ENCODE data around the gene MACF1.
A peak's percentile ranks its signal among the peaks of the same experiment; 100 is the strongest.

The MACF1 gene

DNA sequence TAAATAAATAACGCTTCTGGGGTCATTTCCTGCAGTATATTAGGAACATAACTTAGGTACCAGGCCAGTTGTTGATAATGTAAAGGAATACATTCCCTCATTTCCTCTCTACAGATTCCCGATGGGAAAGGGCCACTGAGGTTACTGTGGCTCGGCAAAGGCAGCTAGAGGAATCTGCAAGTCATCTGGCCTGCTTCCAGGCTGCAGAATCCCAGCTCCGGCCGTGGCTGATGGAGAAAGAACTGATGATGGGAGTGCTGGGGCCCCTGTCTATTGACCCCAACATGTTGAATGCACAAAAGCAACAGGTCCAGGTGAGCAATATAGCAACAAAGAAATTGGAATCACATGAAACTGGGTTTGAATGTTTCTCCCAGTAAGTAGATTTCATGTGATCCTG, 177.3 kb downstream of the MACF1 start:
- peak in 1 of 10 donors; percentile 25 for DNase-seq

DNA sequence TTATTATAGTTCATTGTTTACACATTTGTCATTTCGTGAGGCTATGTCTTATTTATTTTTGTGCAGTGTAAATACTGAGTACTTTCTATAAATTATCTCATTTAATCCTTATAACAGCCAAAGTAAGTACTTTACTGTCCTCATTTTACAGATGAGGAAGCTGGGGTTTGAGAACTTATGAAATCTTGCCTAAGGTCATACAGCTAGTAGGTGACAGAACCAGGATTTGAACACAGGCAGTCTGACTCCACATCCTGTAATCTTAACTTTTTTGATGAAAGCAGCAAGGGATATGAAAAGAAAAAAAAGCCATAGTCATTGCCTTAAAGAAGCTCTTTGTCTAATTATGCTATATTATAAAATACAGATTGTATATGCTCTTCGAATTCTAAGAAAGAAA, 179.8 kb downstream of the MACF1 start:
- DNase-seq = no peak
- intact Hi-C loops (cut with DNase I) = no loop called here

More for the DNA sequence above, 177.3 kb downstream of the MACF1 start:
- intact Hi-C loops (cut with DNase I) = no loop called here

DNA sequence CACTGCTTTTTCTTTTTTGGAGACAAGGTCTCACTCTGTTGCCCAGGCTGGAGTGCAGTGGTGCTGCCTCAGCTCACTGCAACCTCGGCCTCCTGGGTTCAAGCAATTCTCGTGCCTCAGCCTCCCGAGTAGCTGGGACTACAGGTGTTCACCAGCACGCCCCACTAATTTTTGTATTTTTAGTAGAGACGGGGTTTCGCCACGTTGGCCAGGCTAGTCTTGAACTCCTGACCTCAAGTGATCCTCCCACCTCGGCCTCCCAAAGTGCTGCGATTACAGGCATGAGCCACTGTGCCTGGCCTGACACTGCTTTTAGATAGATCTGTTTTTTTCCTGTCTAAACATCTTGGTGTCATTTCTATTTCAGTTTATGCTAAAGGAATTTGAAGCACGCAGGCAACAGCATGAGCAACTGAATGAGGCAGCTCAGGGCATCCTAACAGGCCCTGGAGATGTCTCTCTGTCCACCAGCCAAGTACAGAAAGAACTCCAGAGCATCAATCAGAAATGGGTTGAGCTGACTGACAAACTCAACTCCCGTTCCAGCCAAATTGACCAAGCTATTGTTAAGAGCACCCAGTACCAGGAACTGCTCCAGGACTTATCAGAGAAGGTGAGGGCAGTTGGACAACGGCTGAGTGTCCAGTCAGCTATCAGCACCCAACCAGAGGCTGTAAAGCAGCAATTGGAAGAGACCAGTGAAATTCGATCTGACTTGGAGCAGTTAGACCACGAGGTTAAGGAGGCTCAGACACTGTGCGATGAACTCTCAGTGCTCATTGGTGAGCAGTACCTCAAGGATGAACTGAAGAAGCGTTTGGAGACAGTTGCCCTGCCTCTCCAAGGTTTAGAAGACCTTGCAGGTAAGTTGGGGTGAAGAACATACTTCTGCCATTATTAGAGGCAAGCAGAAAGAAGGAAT, 180.8 kb downstream of the MACF1 start:
- no peak for DNase-seq
- intact Hi-C loops (cut with DNase I) = no loop called here

DNA sequence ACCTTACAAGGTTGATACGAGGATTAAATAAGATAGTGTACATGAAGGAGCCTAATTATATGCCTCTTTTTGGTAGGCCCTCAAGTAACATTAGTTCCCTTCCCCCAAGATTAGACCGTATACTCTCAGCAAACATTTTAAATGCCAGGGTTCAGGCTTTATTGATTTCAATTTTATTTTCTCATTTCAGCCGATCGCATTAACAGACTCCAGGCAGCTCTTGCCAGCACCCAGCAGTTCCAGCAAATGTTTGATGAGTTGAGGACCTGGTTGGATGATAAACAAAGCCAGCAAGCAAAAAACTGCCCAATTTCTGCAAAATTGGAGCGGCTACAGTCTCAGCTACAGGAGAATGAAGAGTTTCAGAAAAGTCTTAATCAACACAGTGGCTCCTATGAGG, 182.5 kb downstream of the MACF1 start:
- intact Hi-C loops (cut with DNase I) = no loop called here
- no peak for DNase-seq

DNA sequence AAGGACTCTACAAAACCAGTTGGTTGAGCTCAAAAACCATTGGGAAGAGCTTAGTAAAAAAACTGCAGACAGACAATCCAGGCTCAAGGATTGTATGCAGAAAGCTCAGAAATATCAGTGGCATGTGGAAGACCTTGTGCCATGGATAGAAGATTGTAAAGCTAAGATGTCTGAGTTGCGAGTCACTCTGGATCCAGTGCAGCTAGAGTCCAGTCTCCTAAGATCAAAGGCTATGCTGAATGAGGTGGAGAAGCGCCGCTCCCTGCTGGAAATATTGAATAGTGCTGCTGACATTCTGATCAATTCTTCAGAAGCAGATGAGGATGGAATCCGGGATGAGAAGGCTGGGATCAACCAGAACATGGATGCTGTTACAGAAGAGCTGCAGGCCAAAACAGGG, 183.0 kb downstream of the MACF1 start:
- intact Hi-C loops (cut with DNase I) = no loop called here
- DNase-seq = no peak

DNA sequence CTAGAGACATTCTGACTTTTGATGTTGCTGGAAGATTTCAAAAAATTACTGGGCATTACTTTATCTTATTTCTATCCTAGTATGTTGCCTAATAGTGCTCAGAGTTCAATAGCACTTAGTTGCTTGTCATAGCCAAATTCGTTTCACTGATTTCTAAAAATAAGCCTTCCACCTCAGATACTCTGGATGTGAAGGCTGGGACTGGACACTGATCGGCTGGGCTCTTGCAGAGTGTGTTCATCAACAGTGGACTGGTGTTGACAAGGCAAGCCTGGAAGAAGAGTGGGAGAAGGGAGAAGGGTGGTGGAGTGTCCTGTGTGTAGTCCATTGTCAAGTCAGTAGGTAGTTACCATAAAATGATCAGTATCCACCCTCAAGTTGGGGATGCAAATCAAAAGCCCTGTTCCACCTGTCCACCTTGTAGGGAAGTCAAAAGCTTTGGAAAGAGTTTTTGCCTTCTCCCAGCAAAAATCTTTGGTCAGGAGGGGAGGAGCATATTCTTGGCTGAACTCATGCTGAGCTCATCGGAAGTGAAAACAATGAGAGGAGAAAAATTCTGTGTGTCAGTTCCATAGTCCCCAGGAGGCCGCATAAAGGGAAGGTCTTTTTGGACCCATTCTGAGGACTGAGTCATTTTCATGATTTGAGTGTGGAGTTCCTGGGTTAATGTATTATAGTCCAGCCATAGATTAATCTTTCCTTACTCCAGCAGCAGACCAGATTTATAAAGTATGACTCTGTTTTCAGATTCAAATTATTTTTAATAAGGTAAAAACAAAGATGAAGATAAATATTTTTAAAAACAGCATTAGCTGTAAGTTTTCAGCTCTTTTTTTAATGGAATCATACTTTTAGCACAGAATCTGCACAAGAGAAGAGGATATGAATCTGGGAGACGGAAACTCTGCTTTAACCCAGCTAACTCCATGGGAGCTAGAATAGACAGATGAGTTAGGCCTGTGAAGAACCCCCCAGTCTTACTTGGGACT, 187.5 kb downstream of the MACF1 start:
- intact Hi-C loops (cut with DNase I) = no loop called here
- DNase-seq = peak in 1 of 10 donors; percentile 19

DNA sequence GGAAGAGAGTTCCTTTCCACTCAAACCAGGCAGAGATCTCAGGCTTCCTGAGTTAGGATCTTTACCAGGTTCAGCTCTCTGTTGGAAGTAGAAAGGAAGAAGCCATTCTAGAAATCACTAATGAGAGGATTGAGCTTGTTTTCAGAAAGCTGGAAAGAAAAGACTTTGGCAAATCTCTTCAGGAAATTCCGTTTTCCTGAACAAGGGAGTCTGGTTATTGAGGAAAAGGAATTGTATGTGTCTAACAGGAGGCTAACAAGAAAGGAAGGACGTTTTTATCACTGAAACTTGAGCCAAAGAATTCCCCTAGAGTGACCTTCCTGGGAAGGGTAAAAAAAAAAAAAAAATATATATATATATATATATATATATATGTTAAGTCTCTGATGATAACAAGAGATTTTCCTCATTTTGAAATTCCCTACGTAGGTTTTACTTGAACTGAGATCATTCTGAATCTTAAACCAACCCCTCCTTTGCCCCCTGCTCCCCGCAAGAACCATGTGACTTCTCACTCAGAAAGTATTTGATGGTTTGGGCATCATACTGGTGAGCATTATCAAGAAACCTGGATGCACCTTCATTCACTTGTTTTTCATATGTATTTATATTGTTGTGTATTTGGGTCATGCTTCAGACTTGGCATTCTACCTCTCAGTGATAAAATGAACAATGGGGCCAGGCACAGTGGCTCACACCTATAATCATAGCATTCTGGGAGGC, 188.5 kb downstream of the MACF1 start:
- no peak for DNase-seq
- intact Hi-C loops (cut with DNase I) = no loop called here

DNA sequence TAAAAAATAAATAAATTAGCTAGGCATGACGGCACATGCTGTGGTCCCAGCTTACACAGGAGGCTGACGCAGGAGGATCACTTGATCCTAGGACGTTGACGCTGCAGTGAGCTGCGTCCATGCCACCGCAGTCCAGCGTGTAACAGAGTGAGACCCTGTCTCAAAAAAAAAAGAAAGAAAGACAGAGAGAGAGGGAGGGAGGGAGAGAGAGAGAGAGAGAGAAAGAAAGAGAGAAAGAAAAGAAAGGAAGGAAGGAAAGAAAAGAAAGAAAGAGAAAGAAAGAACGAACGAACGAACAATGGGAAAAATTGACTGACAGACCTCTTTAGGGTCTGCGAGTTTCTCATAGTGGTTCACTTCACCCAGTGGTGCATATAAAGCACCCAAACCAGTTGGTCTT, 189.2 kb downstream of the MACF1 start:
- intact Hi-C loops (cut with DNase I) = no loop called here
- no peak for DNase-seq

DNA sequence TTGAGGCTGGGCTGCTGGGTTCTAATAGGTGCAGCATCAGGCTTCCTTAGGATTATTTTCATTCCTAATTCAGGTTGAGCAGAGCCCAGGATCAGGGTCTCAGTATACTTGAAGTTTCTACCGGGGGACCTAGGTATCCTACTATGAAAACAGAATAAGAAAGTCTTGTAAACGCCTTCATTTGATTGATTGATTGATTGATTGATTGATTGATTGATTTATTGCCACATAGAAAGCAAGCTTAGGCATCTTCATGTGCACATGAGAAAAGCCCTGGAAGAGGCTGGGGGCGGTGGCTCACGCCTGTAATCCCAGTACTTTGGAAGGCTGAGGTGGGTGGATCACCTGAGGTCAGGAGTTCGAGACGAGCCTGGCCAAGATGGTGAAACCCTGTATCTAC, 189.6 kb downstream of the MACF1 start:
- intact Hi-C loops (cut with DNase I) = no loop called here

DNA sequence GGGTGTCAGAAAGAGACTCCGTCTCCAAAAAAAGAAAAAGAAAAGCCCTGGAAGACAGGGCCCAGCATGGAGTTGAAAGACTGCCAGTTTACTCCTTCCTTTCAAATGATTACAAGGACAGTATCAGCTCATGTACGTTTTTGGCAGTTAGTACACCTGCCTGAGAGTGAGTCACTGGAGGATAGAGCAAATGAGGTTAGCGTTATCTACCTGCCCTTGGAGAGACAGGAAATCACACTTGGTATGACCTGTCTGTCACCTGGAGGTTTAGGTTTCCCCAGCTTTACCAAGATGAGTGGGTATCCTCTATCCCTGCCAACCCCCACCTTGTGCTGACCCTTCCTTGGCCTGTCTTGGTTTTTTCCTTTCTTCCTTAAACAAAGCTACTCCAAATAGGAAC, 190.1 kb downstream of the MACF1 start:
- intact Hi-C loops (cut with DNase I) = no loop called here
- no peak for DNase-seq

More for the DNA sequence above, 189.6 kb downstream of the MACF1 start:
- DNase-seq = no peak

DNA sequence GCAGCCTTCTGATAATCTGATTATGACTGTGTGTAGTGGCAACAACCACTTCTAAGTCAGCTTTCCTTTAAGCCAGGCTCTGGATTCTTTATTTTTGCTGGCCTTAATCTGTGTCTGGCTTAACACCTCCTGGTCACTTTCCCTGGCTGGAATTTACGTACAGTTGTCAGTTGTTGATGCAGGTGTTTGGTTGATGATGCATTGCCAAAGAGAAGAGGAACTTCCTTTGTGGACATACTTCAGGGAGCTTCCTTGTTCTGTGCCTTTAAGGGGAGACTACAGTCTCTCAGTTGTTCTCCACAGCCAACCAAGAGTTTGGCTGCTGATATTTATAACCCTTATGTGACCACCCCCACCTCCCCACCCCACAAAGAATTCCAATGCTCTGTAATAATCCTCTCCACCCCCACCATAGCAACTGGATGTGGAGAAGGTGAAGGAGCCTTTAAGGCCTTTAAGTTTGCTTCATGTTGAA, 190.9 kb downstream of the MACF1 start:
- DNase-seq = no peak
- intact Hi-C loops (cut with DNase I) = no loop called here

DNA sequence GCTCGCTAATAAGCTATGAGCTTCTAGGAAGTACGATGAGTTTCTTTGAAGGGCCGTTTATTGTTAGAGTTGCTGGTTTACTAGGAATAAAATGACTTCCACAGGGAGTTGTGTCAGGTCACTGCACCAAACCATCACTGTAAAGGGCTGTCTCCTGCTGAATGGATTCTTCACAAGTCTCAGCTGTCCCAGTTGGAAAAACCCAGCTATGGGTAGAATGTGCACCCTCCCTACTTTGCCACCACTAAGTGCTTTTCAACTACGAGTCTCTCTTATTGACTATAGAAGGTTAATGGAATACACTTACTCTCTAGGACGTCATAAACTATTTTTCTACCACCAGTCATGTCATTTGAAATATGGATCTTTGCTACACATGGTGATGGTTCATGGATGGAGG, 192.2 kb downstream of the MACF1 start:
- DNase-seq = no peak
- intact Hi-C loops (cut with DNase I) = no loop called here

DNA sequence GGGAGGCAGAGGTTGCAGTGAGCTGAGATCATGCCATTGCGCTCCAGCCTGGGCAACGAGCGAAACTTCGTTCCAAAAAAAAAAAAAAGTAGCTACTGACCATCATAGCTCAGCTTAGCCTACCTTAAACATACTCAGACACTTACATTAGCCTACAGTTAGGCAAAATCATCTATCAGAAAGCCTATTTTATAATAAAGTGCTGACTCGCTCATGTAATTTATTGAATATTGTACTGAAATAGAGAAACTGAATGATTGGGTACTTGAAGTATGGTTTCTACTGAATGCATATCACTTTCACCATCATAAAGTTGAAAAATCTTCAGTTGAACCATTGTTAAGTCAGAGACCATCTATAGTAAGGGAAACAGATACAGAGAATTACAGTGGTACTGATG, 193.0 kb downstream of the MACF1 start:
- no peak for DNase-seq
- intact Hi-C loops (cut with DNase I) = no loop called here

DNA sequence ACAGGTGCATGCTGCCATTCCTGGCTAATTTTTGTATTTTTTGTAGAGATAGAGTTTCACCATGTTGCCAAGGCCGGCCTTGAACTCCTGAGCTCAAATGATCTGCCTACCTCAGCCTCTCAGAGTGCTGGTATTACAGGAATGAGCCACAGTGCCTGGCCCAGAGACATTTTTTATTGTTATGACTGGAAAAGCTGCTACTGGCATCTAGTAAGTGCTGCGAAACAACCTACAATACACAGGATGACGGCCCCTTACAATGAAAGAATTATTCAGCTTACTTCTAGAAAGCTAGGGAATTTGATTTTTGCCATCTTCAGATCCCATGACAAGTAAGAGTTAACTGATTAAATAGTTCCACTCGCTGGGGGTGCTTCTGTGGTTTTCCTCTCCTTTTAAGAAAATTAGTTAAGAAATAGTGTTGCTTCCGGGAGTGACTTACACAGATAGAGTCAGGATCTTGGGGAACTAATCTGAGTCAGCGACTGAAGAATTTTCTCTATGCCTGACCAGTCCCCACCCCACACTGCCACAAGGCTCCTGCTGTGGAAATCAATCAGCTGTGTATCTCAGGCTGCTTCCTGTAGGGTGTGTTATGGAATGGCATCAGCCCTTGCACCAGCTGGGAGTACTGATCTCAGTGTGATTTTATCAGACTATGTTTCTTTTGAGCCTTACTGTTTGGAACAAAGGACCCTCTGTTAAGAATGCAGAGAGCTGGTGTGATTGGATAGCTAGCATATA, 194.0 kb downstream of the MACF1 start:
- DNase-seq = peak in 2 of 10 donors; percentile 23 to 80

DNA sequence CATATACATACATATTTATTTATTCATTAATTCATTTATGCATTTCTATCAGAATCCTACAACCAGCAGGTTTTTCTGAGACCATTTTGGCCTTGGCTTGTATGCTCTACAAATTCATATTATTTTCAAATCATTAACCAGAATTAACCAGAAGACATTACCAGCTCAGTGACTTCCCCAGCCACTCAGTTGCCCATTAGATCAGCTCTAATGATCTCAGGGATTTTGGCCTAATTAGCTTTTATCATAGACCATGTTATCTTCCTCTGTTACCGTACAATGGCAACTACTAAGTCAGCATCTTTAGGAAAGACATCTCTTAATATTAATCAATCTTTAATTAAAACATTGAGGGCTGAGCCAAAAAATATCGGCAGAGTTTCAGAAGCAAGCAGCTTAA, 196.6 kb downstream of the MACF1 start:
- DNase-seq = no peak
- intact Hi-C loops (cut with DNase I) = loop anchor here (10.0 kb wide), 1 partner anchor 296 kb away; no protein-coding TSS in a partner anchor

More for the DNA sequence above, 194.0 kb downstream of the MACF1 start:
- intact Hi-C loops (cut with DNase I) = no loop called here

DNA sequence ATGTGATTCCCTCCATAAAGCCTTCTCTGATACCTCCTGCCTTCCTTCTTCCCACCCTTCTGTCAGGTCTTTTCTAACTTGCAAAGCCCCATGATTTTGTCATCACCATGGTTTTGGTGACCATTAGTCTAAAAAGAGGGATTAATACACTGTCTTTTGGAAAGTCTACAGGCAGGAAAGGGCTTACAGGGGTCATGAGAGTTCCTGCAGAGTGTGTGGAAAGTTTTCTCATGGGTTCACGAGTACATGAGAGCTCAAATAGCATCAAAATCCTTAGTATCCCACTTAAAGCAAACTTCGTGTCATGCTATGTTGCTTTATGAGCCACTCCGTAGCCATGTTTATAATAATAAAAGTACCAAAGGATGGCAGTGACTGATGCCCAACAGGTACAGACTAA, 200.4 kb downstream of the MACF1 start:
- intact Hi-C loops (cut with DNase I) = loop anchor here (10.0 kb wide), 1 partner anchor 300 kb away; no protein-coding TSS in a partner anchor

DNA sequence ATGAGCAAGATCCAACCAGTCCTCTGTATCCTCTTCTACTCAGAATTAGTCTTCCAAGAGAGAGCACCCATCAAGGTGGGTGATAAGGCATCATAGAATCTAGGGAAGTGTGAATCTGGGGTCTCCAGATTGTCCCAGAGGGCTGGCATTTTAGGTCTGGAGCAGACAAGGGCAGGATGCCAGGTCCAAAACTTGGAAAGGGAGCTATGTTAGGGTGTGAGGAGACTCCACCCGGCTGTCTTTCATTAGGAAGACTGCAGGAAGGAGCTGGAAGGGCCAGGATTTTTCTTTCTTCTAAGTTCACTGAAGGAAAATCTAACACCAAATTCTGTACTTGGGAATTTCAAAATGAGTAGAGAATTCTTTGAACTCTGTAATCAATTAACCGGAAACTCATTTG, 200.9 kb downstream of the MACF1 start:
- DNase-seq = no peak
- intact Hi-C loops (cut with DNase I) = loop anchor here (10.0 kb wide), 1 partner anchor 301 kb away; no protein-coding TSS in a partner anchor

More for the DNA sequence above, 200.4 kb downstream of the MACF1 start:
- no peak for DNase-seq

DNA sequence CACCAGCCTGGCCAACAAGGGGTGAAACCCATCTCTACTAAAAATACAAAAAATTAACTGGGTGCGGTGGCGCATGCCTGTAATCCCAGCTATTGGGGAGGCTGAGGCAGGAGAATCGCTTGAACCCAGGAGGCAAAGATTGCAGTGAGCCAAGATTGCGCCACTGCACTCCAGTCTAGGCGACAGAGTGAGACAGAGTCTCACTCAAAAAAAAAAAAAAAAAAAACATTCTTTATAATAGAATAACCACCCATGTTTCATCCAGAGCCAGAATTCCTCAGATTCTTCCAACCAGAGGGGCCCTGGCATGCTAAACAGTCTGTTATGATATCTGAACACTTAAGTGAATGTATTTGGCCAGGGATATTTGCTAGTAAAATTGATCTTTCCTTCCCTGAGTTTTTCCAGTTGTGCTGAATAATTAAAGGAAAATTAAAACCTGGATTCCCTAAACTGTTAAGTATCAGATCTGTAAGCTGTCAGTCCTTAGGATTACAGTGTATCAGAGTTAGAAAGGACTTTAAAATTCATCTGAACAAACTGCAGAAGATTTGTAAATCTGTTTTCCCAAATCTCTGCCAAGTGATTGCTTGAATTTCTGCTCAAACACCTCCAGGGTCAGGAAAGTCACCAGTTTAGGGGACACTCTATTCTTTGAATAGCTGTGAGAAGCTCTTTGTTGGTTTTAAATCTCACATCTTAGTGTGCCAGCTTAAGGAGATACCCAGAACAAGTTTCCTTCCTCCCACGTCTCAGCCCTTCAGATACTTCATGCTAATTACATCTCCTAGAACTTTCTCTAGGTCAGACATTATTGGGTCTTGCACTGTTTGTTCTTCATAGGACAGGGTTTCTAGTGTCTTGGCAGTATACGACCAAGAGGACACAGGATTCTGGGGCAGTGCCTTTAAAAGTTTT, 202.3 kb downstream of the MACF1 start:
- DNase-seq = no peak
- intact Hi-C loops (cut with DNase I) = loop anchor here (10.0 kb wide), 1 partner anchor 302 kb away; no protein-coding TSS in a partner anchor
